ENCODE results near the gene AVEN. TPM values are rescaled to one million over a fixed set of nuclear protein-coding genes. Genes with fewer than 3 reads are reported as not detected.
A peak's percentile ranks its signal among the peaks of the same experiment; 100 is the strongest.

Gene AVEN
- polyA plus RNA-seq, 2 of the 4 experiments (the other 2 are of a cell fraction): 23.8 to 27.2 TPM

- TF ChIP-seq BHLHE40 (IDR thresholded peaks at IDR 0.05; ENCODE audit: low read depth, low read length): no peak
- no peak for TF ChIP-seq CBX2 (IDR thresholded peaks at IDR 0.05; ENCODE audit: borderline replicate concordance, low read depth)
- TF ChIP-seq CHD4 (IDR thresholded peaks at IDR 0.05; ENCODE audit: borderline replicate concordance): no peak
Observed at GRCh38 chr15:33941279-33942063, 97.5 kb downstream of the AVEN start (continued).

- peak; percentile 86 for FAIRE-seq
- no peak for ATAC-seq
Observed at GRCh38 chr15:33934921-33935320, 104.1 kb downstream of the AVEN start.

More at GRCh38 chr15:33934921-33935320, 104.1 kb downstream of the AVEN start:
- Histone ChIP-seq H3K4me2 (no peak overlapping the region), H3K4me1 (peaks cover 5% of the 10 kb centered on the region; the same call in 1 of the 3 replicates), H3K4me3 (no peak overlapping the region), H3K9me3 (no peaks in the 10 kb centered on the region), H3K27ac (no peak overlapping the region)
- WGBS (ENCODE audit: missing lambda C conversion rate): 48% methylated on average over 5 of the region's 5 CpGs
- DNase-seq (ENCODE audit: low read depth in 1 of 2, low spot score in 1 of 2): no peak
- ChIA-PET POLR2A (no interaction called here), CTCF (interaction anchor here (1.2 kb wide), 1 partner anchor 26 kb away, joined by 3 read pairs; no protein-coding TSS in a partner anchor)
- no peak for TF ChIP-seq KDM5A (IDR thresholded peaks at IDR 0.05)
- no peak for TF ChIP-seq CBX2 (IDR thresholded peaks at IDR 0.05; ENCODE audit: borderline replicate concordance, low read depth)
- TF ChIP-seq JUN (IDR thresholded peaks at IDR 0.05): no peak
- TF ChIP-seq NR3C1 (IDR thresholded peaks at IDR 0.05): no peak
- TF ChIP-seq SREBF2 (IDR thresholded peaks at IDR 0.05): no peak
- TF ChIP-seq GATA3 (IDR thresholded peaks at IDR 0.05; ENCODE audit: borderline replicate concordance): no peak
- TF ChIP-seq TP53 (CRISPR knock-in tag; IDR thresholded peaks at IDR 0.05): no peak
- no peak for TF ChIP-seq CEBPB (IDR thresholded peaks at IDR 0.05)
- TF ChIP-seq SMC3 (IDR thresholded peaks at IDR 0.05): no peak
- TF ChIP-seq CTCF (IDR thresholded peaks at IDR 0.05): no peak
- no peak for TF ChIP-seq REST (IDR thresholded peaks at IDR 0.05)
- TF ChIP-seq ZFP36 (IDR thresholded peaks at IDR 0.05; ENCODE audit: borderline replicate concordance, partially characterized antibody): no peak
- no peak for TF ChIP-seq ZC3H11A (IDR thresholded peaks at IDR 0.05)
- no peak for TF ChIP-seq HDAC2 (IDR thresholded peaks at IDR 0.05)
- TF ChIP-seq ESRRA (IDR thresholded peaks at IDR 0.05; ENCODE audit: borderline replicate concordance, low read length): no peak

Data from A549 (cell line).